GM23338 (cell line): Measurements from ENCODE around the gene SRRM2. TPM values are rescaled to one million over a fixed set of nuclear protein-coding genes. Genes with fewer than 3 reads are reported as not detected.

Experiments used
- ATAC-seq: fragments of 200-7000 bp; cut with Tn5 transposase; 3 replicates; pipeline ENCODE4 v1.9.1; 2020
- DNase-seq: peaks from one replicate; pipeline ENCODE4 v3.0.0-alpha.2; 2015; ENCODE audit warnings: low spot score
- H2AFZ ChIP-seq: fragments of 200-600 bp; sonication (generic); 2 replicates; pipeline ENCODE4 v1.8.0; 2016; ENCODE audit warnings: antibody characterized with exemption, mild to moderate bottlenecking, moderate library complexity
- H3F3A ChIP-seq: fragments of 200-600 bp; sonication (generic); replicated peaks from 2 replicates; pipeline ENCODE4 v1.8.0; 2017; ENCODE audit warnings: antibody characterized with exemption, mixed run types, low read depth
- H3K27ac ChIP-seq: fragments of 200-600 bp; sonication (generic); 2 replicates; pipeline ENCODE4 v1.6.1; 2016; ENCODE audit warnings: low read depth
- H3K27me3 ChIP-seq: fragments of 200-600 bp; sonication (generic); 2 replicates; pipeline ENCODE4 v1.8.0; 2016; ENCODE audit warnings: mild to moderate bottlenecking, mixed run types, moderate library complexity; ENCODE audit not compliant: insufficient read depth
- H3K36me3 ChIP-seq: fragments of 200-600 bp; sonication (generic); 2 replicates; pipeline ENCODE4 v1.8.0; 2016; ENCODE audit warnings: mild to moderate bottlenecking; ENCODE audit not compliant: insufficient read depth
- H3K4me1 ChIP-seq: fragments of 200-600 bp; sonication (generic); 2 replicates; pipeline ENCODE4 v1.8.0; 2016; ENCODE audit warnings: mild to moderate bottlenecking, moderate library complexity; ENCODE audit not compliant: insufficient read depth
- H3K4me2 ChIP-seq: fragments of 200-600 bp; sonication (generic); 2 replicates; pipeline ENCODE4 v1.7.1; 2017; ENCODE audit warnings: mixed run types
- H3K4me3 ChIP-seq: fragments of 200-600 bp; sonication (generic); 2 replicates; pipeline ENCODE4 v1.6.1; 2016; ENCODE audit warnings: mixed run types
- H3K79me2 ChIP-seq: fragments of 200-600 bp; sonication (generic); replicated peaks from 2 replicates; pipeline ENCODE4 v1.8.0; 2017; ENCODE audit warnings: mild to moderate bottlenecking; ENCODE audit not compliant: insufficient read depth
- H3K9me2 ChIP-seq: fragments of 200-600 bp; sonication (generic); 2 replicates; pipeline ENCODE4 v1.8.0; 2017; ENCODE audit not compliant: insufficient read depth
- H4K20me1 ChIP-seq: fragments of 200-600 bp; sonication (generic); replicated peaks from 2 replicates; pipeline ENCODE4 v1.8.0; 2017; ENCODE audit warnings: mild to moderate bottlenecking; ENCODE audit not compliant: insufficient read depth
- H3K27ac Mint-ChIP-seq: 2 replicates; pipeline ENCODE4 v1.8.0; 2020; ENCODE audit warnings: inconsistent platforms, mild to moderate bottlenecking, moderate library complexity, mixed read lengths
- H3K27me3 Mint-ChIP-seq: 3 replicates; pipeline ENCODE4 v1.8.0; 2022; ENCODE audit warnings: low read depth, mild to moderate bottlenecking, moderate library complexity, mixed read lengths, inconsistent platforms; ENCODE audit not compliant: insufficient read depth, poor library complexity
- H3K36me3 Mint-ChIP-seq: 3 replicates; pipeline ENCODE4 v1.8.0; 2021; ENCODE audit warnings: low read depth, mild to moderate bottlenecking, inconsistent platforms, moderate library complexity, mixed read lengths
- H3K4me1 Mint-ChIP-seq: 3 replicates; pipeline ENCODE4 v1.8.0; 2020; ENCODE audit warnings: mild to moderate bottlenecking, inconsistent platforms, mixed read lengths
- H3K4me3 Mint-ChIP-seq: 3 replicates; pipeline ENCODE4 v1.8.0; 2021; ENCODE audit warnings: moderate library complexity, mild to moderate bottlenecking, inconsistent platforms, mixed read lengths
- H3K9me3 Mint-ChIP-seq: 3 replicates; pipeline ENCODE4 v1.8.0; 2020; ENCODE audit warnings: moderate library complexity, mild to moderate bottlenecking, inconsistent platforms, mixed read lengths
- CREB1 ChIP-seq: fragments of 250-450 bp; sonication (Bioruptor Pico); IDR thresholded peaks from 2 replicates; pipeline ENCODE4 v1.5.0; 2020; ENCODE audit warnings: low read depth, mild to moderate bottlenecking, moderate library complexity
- EZH2 ChIP-seq: fragments of 200-600 bp; sonication (generic); IDR thresholded peaks from one replicate; pipeline ENCODE4 v1.8.0; 2017; ENCODE audit warnings: antibody characterized with exemption, mild to moderate bottlenecking, low read depth; ENCODE audit not compliant: unreplicated experiment
- ZNF114 ChIP-seq: fragments of 250-450 bp; sonication (Bioruptor Pico); IDR thresholded peaks from 2 replicates; pipeline ENCODE4 v1.5.0; 2020; ENCODE audit warnings: mild to moderate bottlenecking, moderate library complexity
- polyA plus RNA-seq: library from polyadenylated mRNA; unstranded; fragments of >200 nt; fragmentation: Nextera tagmentation; extraction: Ambion mirVana; gene quantifications from 2 replicates; pipeline ENCODE4 v1.2.1, GENCODE V29; 2016
- total RNA-seq: library from RNA; depleted of rRNA; stranded (reverse); fragments of >200 nt; shearing (Covaris generic); gene quantifications from 2 replicates; pipeline ENCODE4 v1.2.3, GENCODE V29; 2014
- TF ChIP-seq, protein P1 (sequence below): fragments of 250-450 bp; sonication (Bioruptor Pico); IDR thresholded peaks from 2 replicates; pipeline ENCODE4 v1.5.0; 2020; ENCODE audit warnings: mild to moderate bottlenecking, moderate library complexity

Gene SRRM2
- total and polyA plus RNA-seq, 2 experiments from 2014 or later = 308 to 893 TPM

DNA sequence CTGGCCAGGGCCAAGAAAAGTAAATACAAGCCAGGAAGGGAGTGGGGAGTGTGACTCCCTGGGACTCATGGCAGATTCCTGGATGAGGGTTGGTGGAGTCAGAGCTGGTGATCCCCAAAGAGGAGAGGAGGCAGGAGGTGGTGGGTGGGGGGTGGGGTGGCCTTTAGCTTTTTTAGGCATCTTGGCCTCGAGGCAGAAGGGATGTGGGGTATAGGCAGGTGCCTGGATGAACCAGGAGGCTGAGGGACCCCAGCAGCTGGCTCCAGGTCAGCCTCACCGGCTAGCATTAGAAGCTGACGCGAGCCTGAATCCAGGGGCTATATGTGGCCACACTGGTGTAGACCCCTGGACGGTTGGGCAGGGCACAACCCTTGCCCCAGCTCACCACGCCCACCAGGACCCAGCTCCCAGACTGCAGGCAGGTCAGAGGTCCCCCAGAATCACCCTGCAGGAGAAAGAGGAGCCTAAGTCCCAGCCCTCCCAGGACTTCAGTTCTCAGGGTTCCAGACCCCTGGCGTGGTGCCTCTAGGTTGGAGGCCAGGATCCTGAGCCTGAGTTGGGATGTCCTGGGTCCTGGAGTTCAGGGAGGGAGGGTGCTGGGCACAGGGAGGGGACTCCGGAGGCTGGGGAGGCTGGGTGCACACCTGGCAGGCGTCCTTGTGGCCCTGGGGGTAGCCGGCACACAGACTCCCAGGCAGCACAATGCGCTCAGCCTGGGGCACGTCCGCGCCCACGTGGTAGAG is 32.1 kb downstream of the SRRM2 start:
- Histone ChIP-seq H3K9me2 (no peaks in the 10 kb centered on the region), H3K27me3 (peaks cover 29% of the 10 kb centered on the region), H4K20me1 (no peaks in the 10 kb centered on the region), H3K4me1 (no peaks in the 10 kb centered on the region), H3K4me2 (peak overlapping the region; percentile 80), H3K27ac (no peak overlapping the region), H3K36me3 (no peaks in the 10 kb centered on the region), H2AFZ (peak overlapping the region; percentile 97), H3F3A (0 out of 2 replicates have a peak, but pooled peaks cover 3% of the 10 kb centered on the region), H3K79me2 (no peaks in the 10 kb centered on the region), H3K4me3 (peak overlapping the region; percentile 61)
- Mint-ChIP-seq H3K27me3 (peaks cover 41% of the 10 kb centered on the region), H3K4me1 (peaks cover 9% of the 10 kb centered on the region), H3K9me3 (no peaks in the 10 kb centered on the region; the same call in 2 of the 3 replicates), H3K4me3 (peak overlapping the region; percentile 71), H3K27ac (no peak overlapping the region), H3K36me3 (no peaks in the 10 kb centered on the region)
- ATAC-seq (peak; percentile 56), DNase-seq (no peak)
- no peak for TF ChIP-seq CREB1 (CRISPR knock-in tag)
- TF ChIP-seq EZH2 = no peak
- no peak for TF ChIP-seq ZNF114
- TF ChIP-seq, protein P1, sequence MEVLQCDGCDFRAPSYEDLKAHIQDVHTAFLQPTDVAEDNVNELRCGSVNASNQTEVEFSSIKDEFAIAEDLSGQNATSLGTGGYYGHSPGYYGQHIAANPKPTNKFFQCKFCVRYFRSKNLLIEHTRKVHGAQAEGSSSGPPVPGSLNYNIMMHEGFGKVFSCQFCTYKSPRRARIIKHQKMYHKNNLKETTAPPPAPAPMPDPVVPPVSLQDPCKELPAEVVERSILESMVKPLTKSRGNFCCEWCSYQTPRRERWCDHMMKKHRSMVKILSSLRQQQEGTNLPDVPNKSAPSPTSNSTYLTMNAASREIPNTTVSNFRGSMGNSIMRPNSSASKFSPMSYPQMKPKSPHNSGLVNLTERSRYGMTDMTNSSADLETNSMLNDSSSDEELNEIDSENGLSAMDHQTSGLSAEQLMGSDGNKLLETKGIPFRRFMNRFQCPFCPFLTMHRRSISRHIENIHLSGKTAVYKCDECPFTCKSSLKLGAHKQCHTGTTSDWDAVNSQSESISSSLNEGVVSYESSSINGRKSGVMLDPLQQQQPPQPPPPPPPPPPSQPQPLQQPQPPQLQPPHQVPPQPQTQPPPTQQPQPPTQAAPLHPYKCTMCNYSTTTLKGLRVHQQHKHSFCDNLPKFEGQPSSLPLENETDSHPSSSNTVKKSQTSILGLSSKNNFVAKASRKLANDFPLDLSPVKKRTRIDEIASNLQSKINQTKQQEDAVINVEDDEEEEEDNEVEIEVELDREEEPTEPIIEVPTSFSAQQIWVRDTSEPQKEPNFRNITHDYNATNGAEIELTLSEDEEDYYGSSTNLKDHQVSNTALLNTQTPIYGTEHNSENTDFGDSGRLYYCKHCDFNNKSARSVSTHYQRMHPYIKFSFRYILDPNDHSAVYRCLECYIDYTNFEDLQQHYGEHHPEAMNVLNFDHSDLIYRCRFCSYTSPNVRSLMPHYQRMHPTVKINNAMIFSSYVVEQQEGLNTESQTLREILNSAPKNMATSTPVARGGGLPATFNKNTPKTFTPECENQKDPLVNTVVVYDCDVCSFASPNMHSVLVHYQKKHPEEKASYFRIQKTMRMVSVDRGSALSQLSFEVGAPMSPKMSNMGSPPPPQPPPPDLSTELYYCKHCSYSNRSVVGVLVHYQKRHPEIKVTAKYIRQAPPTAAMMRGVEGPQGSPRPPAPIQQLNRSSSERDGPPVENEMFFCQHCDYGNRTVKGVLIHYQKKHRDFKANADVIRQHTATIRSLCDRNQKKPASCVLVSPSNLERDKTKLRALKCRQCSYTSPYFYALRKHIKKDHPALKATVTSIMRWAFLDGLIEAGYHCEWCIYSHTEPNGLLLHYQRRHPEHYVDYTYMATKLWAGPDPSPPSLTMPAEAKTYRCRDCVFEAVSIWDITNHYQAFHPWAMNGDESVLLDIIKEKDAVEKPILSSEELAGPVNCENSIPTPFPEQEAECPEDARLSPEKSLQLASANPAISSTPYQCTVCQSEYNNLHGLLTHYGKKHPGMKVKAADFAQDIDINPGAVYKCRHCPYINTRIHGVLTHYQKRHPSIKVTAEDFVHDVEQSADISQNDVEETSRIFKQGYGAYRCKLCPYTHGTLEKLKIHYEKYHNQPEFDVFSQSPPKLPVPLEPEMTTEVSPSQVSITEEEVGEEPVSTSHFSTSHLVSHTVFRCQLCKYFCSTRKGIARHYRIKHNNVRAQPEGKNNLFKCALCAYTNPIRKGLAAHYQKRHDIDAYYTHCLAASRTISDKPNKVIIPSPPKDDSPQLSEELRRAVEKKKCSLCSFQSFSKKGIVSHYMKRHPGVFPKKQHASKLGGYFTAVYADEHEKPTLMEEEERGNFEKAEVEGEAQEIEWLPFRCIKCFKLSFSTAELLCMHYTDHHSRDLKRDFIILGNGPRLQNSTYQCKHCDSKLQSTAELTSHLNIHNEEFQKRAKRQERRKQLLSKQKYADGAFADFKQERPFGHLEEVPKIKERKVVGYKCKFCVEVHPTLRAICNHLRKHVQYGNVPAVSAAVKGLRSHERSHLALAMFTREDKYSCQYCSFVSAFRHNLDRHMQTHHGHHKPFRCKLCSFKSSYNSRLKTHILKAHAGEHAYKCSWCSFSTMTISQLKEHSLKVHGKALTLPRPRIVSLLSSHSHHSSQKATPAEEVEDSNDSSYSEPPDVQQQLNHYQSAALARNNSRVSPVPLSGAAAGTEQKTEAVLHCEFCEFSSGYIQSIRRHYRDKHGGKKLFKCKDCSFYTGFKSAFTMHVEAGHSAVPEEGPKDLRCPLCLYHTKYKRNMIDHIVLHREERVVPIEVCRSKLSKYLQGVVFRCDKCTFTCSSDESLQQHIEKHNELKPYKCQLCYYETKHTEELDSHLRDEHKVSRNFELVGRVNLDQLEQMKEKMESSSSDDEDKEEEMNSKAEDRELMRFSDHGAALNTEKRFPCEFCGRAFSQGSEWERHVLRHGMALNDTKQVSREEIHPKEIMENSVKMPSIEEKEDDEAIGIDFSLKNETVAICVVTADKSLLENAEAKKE (CRISPR knock-in tag) = no peak
